MM.1S (cell line): ENCODE results near the gene TGM6.

Experiments used
- EZH2phosphoT487 ChIP-seq: fragments of 300-600 bp; sonication (generic); IDR thresholded peaks from 2 replicates; pipeline ENCODE4 v1.6.1; 2018; ENCODE audit warnings: antibody characterized with exemption, low read length
- TF ChIP-seq, protein P1 (sequence below): fragments of 300-600 bp; sonication (generic); IDR thresholded peaks from 2 replicates; pipeline ENCODE4 v1.5.1; 2016; ENCODE audit warnings: antibody characterized with exemption, low read length, mixed read lengths

DNA sequence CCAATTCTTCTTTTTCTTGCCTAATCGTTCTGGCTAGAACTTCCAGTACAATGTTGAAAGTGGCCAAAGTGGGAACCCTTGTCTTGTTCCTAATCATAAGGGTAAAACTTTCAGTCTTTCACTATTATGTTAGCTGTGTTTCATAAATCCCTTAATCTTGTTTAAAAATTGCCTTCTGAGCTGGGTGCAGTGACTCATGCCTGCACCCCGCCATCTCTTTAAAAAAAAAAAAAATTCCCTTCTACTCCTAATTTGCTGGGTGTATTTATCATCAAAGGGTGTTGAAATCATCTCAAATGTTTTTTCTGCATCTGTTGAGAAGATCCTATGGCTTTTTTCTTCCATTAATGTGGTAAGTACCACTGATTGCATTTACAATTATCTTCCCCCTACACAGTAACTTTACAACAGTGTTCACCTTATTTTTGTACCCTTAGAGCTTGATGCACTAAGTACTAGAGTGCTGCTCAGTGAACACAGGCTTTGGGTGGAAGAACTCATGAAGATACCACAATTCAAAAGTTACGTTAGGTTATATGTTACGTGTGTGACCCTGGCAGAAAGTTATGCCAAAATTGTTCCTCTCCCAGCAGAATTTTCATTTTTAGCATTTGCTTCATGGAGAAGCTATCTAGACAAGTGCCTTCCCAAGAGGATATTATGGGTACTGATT is 80.2 kb downstream of the TGM6 start:
- TF ChIP-seq, protein P1, sequence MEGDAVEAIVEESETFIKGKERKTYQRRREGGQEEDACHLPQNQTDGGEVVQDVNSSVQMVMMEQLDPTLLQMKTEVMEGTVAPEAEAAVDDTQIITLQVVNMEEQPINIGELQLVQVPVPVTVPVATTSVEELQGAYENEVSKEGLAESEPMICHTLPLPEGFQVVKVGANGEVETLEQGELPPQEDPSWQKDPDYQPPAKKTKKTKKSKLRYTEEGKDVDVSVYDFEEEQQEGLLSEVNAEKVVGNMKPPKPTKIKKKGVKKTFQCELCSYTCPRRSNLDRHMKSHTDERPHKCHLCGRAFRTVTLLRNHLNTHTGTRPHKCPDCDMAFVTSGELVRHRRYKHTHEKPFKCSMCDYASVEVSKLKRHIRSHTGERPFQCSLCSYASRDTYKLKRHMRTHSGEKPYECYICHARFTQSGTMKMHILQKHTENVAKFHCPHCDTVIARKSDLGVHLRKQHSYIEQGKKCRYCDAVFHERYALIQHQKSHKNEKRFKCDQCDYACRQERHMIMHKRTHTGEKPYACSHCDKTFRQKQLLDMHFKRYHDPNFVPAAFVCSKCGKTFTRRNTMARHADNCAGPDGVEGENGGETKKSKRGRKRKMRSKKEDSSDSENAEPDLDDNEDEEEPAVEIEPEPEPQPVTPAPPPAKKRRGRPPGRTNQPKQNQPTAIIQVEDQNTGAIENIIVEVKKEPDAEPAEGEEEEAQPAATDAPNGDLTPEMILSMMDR = no peak
- no peak for TF ChIP-seq EZH2phosphoT487
